Ovary (tissue), 9 donors: ENCODE results near the gene VAV2. TPM values are rescaled to one million over a fixed set of nuclear protein-coding genes. Genes with fewer than 3 reads are reported as not detected.

Source experiments
- DNase-seq, 5 donors: peaks; one replicate each; pipeline ENCODE4 v3.0.0-alpha.2; 2019 to 2020
- H3K27ac ChIP-seq, 2 donors: fragments of 200-600 bp; one replicate each; pipeline versions ENCODE4 v1.5.1 to v1.8.0; 2019 to 2022
- H3K27me3 ChIP-seq: fragments of 200-600 bp; one replicate; pipeline ENCODE4 v1.8.0; 2022
- H3K36me3 ChIP-seq: fragments of 200-600 bp; sonication (generic); one replicate; pipeline ENCODE4 v1.5.1; 2019
- H3K4me1 ChIP-seq: one replicate; pipeline ENCODE4 v1.8.1; 2013; ENCODE audit warnings: mild to moderate bottlenecking, moderate library complexity; ENCODE audit not compliant: insufficient read depth
- H3K4me3 ChIP-seq: fragments of 200-600 bp; sonication (generic); one replicate; pipeline ENCODE4 v1.5.1; 2017
- H3K9me3 ChIP-seq, 2 donors: fragments of 200-600 bp in 1 of 2; sonication (generic) in 1 of 2; one replicate each; pipeline versions ENCODE4 v1.5.1 to v1.8.1; 2013 to 2019; ENCODE audit warnings: mild to moderate bottlenecking in 1 of 2, moderate library complexity in 1 of 2
- EP300 ChIP-seq: sonication (generic); formaldehyde crosslinking; IDR thresholded peaks from one replicate; pipeline ENCODE4 v1.6.1; 2017; ENCODE audit warnings: antibody characterized with exemption
- POLR2A ChIP-seq: fragments of 450-650 bp; IDR thresholded peaks from one replicate; pipeline ENCODE4 v1.6.1; 2017; ENCODE audit warnings: antibody characterized with exemption, mild to moderate bottlenecking, moderate library complexity
- WGBS, 3 donors: extraction: QIAGEN DNeasy Blood & Tissue Kit in 1 of 3; methylation state at CpG; one replicate each; pipeline versions ENCODE4 v1.1.5 to v1.1.7; 2013 to 2017; 5-methylcytosine and 5-hydroxymethylcytosine counted together
- intact Hi-C, 4 donors: fragments of 100-400 bp; cut with DNase I; formaldehyde crosslinking; loops; one replicate each; pipeline versions ENCODE4 v1.11.0 to v1.15.1; 2022 to 2023
- polyA plus RNA-seq, 2 donors: library from polyadenylated mRNA; stranded (reverse); fragments of 200-250 nt in 1 of 2; fragments of 350-450 nt in 1 of 2; fragmentation: Illumina TruSeq in 1 of 2; extraction: RNeasy Lipid Tissue Mini Kit (QIAGEN cat#74804) in 1 of 2; gene quantifications; one replicate each; pipeline ENCODE4 v1.2.3, GENCODE V29; 2013 to 2014
- total RNA-seq, 7 donors: library from RNA; depleted of rRNA in 2 of 7; stranded (reverse); fragments of >200 nt in 2 of 7; fragmentation: NEBNext Ultra II Directional in 3 of 7; extraction: Animal tissue kit (Norgen Biotek cat#: 25700) in 3 of 7; gene quantifications; one replicate each; pipeline versions ENCODE4 v1.1.0 to v1.2.4, GENCODE V29; 2016 to 2023
- TF ChIP-seq, protein P1 (sequence below), 3 donors: fragments of 450-650 bp in 2 of 3; fragments of 200-600 bp in 1 of 3; IDR thresholded peaks; one replicate each; pipeline versions ENCODE4 v1.5.1 to v1.8.0; 2016 to 2022; ENCODE audit warnings: antibody characterized with exemption in 3 of 3, mild to moderate bottlenecking in 1 of 3
- donor health status: DM: no; HTN: no; CAD: no; lungs with moderate emphysema.
- donor health status: DM: no; HTN: no; CAD: no.
- donor health status: Bipolar disorder and iron deficiency.
- donor health status: DM: yes; HTN: yes; CAD: no.
- donor health status: DM: no; HTN: no; CAD: no.
- donor health status: DM: yes; HTN: yes; CAD: no.

The VAV2 gene
- total and polyA plus RNA-seq, 9 donors, result 3.7 to 14.1 (median 7.8) TPM

DNA sequence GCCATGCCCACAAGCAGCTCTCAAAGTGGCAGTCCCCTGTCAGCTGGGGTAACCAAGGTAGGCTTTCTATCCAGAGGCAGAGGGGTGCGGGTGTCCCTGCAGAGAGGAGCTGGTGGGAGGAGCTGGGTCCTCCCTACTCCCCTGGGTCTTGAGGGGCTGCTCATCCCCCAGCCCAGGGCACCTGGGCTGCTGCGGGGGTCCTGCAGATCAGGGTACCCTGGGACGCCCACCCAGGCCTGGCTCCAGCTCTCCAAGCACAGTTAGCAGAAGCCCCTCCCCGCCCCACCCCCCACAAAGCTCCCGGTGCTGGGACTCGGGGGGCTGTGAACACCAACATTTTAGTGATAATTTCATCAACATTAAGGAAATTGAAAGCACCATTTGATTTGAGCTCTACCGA is 29.8 kb downstream of the VAV2 start:
- H3K27me3 ChIP-seq, result no peaks in the 10 kb centered on the region

DNA sequence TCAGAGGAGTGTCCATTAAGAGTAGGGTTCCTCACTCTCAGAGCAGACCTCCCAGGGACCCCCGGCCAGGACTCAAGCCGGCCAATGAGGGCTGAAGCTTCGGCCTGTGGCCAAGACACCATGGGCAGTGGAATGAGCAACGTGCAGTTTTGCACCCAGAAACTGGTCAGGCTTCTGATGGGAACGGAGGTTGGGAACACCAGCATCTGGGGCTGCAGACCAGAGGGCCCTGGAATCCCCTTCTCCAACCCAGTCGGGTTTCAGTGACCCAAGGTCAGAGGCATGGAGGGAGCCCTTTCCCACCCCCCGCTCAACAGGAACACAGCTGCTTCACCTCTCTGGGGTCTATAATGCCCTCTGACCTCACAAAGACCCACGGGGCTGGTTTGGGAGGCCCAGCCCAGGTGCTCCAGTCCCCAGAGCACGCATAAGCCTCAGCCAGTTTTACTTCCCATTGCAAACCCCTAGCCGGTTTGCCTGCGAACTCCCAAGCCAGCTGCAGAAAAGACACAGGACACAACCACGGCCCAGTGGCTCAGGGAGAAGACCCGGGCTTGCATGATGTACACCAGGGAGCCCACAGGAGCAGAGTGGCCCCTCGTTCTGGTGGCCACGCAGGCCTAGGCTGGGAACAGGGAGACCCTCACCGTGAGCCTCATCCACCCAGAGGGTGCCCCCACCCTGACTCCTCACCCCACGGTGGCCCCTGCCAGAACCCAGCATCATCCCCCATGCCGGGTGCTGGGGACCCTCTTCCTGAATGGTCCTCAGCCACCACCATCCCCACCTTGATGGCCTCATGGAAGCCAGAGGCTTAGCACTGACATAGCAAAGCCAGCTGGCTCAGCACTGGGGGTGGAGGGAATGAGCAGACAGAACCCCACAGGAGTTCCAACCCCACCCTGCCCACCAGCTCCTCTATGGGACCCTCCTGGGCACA is 30.6 kb downstream of the VAV2 start:
- peak in 1 of 5 donors; percentile 10 for DNase-seq
- TF ChIP-seq, protein P1, sequence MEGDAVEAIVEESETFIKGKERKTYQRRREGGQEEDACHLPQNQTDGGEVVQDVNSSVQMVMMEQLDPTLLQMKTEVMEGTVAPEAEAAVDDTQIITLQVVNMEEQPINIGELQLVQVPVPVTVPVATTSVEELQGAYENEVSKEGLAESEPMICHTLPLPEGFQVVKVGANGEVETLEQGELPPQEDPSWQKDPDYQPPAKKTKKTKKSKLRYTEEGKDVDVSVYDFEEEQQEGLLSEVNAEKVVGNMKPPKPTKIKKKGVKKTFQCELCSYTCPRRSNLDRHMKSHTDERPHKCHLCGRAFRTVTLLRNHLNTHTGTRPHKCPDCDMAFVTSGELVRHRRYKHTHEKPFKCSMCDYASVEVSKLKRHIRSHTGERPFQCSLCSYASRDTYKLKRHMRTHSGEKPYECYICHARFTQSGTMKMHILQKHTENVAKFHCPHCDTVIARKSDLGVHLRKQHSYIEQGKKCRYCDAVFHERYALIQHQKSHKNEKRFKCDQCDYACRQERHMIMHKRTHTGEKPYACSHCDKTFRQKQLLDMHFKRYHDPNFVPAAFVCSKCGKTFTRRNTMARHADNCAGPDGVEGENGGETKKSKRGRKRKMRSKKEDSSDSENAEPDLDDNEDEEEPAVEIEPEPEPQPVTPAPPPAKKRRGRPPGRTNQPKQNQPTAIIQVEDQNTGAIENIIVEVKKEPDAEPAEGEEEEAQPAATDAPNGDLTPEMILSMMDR (IDR thresholded peaks at IDR 0.05), result no peak
- TF ChIP-seq EP300, result no peak
- TF ChIP-seq POLR2A, result no peak
- Histone ChIP-seq H3K9me3 (no peaks in the 10 kb centered on the region), H3K27ac (no peak overlapping the region), H3K36me3 (no peaks in the 10 kb centered on the region), H3K4me3 (no peak overlapping the region), H3K27me3 (no peaks in the 10 kb centered on the region), H3K4me1 (peaks cover 15% of the 10 kb centered on the region)
- 92 to 93% (median 92%) methylated on average over 17 to 18 of the region's 18 CpGs for WGBS, 3 donors
- intact Hi-C loops, result no loop called here

More for the DNA sequence above, 29.8 kb downstream of the VAV2 start:
- no peaks in the 10 kb centered on the region for H3K36me3 ChIP-seq
- intact Hi-C loops, result no loop called here
- H3K9me3 ChIP-seq, result no peaks in the 10 kb centered on the region
- peaks cover 9% of the 10 kb centered on the region for H3K4me1 ChIP-seq
- no peak overlapping the region for H3K27ac ChIP-seq
- TF ChIP-seq, protein P1 (IDR thresholded peaks at IDR 0.05), result no peak
- no peak for TF ChIP-seq POLR2A
- TF ChIP-seq EP300, result no peak
- 62 to 70% (median 64%) methylated on average over 6 to 7 of the region's 7 CpGs for WGBS, 3 donors
- no peak overlapping the region for H3K4me3 ChIP-seq
- DNase-seq, result peak in 1 of 5 donors; percentile 6

DNA sequence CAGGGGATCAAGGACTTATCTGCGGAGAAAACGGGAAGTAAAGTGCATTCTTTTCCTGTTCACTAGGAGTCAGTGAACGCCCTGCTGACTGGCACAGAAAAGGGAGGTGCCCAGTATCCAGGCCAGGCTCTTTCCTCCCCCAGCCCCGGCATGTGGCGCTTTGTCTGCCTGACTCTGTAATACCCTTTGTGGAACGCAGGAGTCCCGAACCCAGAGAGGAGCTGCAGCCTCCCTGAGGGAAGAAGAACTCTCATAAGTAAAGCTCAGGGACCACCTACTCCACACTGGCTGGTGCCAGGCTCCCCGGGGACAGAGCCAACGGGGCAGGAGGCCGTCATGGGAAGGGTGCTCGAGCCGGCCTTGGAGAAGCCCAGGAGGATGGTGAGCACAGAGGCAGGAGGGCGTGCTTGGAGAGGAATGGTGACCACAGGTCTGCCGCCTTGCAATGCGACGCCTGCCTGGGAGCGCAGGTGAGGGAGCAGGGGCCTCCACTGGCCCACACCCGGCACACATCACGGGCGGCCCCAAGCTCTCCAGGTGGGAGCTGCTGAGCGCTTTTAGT is 31.5 kb downstream of the VAV2 start:
- Histone ChIP-seq H3K9me3 (no peaks in the 10 kb centered on the region), H3K4me1 (peaks cover 22% of the 10 kb centered on the region), H3K27me3 (no peaks in the 10 kb centered on the region), H3K4me3 (no peak overlapping the region), H3K36me3 (no peaks in the 10 kb centered on the region), H3K27ac (no peak overlapping the region)
- 59 to 70% (median 60%) methylated on average over 21 of the region's 21 CpGs for WGBS, 3 donors
- DNase-seq, result peak in 1 of 5 donors; percentile 18
- intact Hi-C loops, result no loop called here
- TF ChIP-seq POLR2A (no peak), EP300 (no peak)
- TF ChIP-seq, protein P1 (IDR thresholded peaks at IDR 0.05), result no peak

DNA sequence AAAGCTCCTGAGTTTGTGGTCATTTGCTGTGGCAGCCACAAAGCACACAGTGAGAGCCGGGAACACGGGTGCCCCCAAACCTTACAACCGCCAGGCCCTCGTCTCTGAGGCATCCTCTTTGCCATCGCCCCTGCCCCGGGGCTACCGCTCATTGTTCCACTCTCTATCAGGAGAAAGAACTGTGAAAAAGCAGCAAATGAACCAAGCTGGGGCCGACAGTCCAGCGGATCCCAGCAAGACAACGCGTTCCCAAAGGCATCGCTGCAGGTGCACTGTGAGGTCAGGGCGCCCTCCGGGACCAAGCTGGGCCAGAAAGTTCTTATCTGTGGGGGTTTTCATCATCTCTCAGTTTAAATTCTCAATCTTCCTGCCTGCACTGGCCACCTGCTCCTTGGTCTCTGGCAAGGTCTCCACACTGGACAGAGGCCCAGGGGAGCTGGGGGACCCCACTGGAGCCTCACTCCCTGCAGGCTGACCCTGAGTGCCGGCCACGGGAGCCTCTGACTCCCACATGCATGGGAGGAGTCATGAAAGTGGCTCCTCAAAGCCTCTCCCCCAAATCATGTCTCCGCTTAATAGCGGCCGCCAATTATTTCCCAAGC is 32.1 kb downstream of the VAV2 start:
- peak in 2 of 5 donors; percentile 25 to 38 for DNase-seq
- Histone ChIP-seq H3K27me3 (no peaks in the 10 kb centered on the region), H3K4me3 (no peak overlapping the region), H3K27ac (no peak overlapping the region), H3K9me3 (no peaks in the 10 kb centered on the region), H3K36me3 (no peaks in the 10 kb centered on the region), H3K4me1 (peaks cover 22% of the 10 kb centered on the region)
- no peak for TF ChIP-seq EP300
- TF ChIP-seq POLR2A, result no peak
- TF ChIP-seq, protein P1 (IDR thresholded peaks at IDR 0.05), result no peak
- intact Hi-C loops, result no loop called here
- WGBS, 3 donors, result 26 to 44% (median 28%) methylated on average over 19 of the region's 19 CpGs
